ENCODE measurements around the gene SLC39A1. TPM values are rescaled to one million over a fixed set of nuclear protein-coding genes. Genes with fewer than 3 reads are reported as not detected.

SLC39A1 gene
- total and polyA plus RNA-seq, 2 of the 8 experiments (the other 6 are each of a cell fraction or from before 2014, with no cell fraction given) = 238 to 337 TPM

DNA sequence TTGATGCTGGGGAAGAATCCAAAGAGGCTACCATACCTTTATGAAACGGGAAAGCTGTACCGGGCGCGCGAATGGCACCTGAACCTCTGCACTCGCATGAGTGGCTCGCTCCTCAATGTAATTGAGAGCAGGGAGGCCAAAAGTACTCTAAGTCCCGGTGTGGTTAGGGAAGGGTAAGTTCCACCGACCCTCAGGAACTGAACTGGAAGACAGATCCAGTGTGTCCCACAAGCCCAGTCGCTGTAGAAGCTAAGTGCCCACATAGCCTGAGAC is 41.6 kb downstream of the SLC39A1 start:
- TF ChIP-seq MAFK (IDR thresholded peaks at IDR 0.05; ENCODE audit: low read depth, low read length) (no peak), PHF8 (conservative IDR thresholded peaks at IDR 0.05; ENCODE audit: low read depth, low read length) (peak; percentile 16; the same call in 1 of the 2 replicates)
- Histone ChIP-seq H2AFZ (ENCODE audit: low read length) (no peak overlapping the region), H3K79me2 (ENCODE audit: control insufficient read depth in 1 of 2, insufficient read depth in 2 of 2, low read length in 2 of 2) (peaks cover 34 to 53% of the 10 kb centered on the region in 2 experiments), H3K56ac (replicated peaks; ENCODE audit: insufficient read length, low read depth, low read length) (peak overlapping the region; percentile 60), H2BK15ac (ENCODE audit: low read length) (no peak overlapping the region), H4K8ac (ENCODE audit: extremely low read depth, insufficient read depth, low read length) (peak overlapping the region; percentile 20; the same call in 1 of the 2 replicates), H3K27me3 (replicated peaks in 1 of 4; ENCODE audit: control insufficient read depth in 3 of 4, extremely low read depth in 1 of 4, insufficient read depth in 3 of 4, low read length in 3 of 4) (no peaks in the 10 kb centered on the region), H3K4me3 (ENCODE audit: extremely low read depth in 1 of 4, insufficient read depth in 2 of 4, low read depth in 3 of 4, low read length in 4 of 4) (peak overlapping the region; percentile 68 to 100 (median 94)), H3K9me3 (ENCODE audit: insufficient read depth in 2 of 2, low read depth in 1 of 2, low read length in 1 of 2) (no peaks in the 10 kb centered on the region), H2BK5ac (ENCODE audit: low read depth, low read length) (peak overlapping the region; percentile 82; the same call in 1 of the 2 replicates), H4K20me1 (replicated peaks in 1 of 2; ENCODE audit: control insufficient read depth in 1 of 2, insufficient read depth in 2 of 2, low read length in 2 of 2) (peaks cover 26 to 29% of the 10 kb centered on the region in 2 experiments), H2AK5ac (ENCODE audit: low read depth, low read length) (peak overlapping the region; percentile 43; the same call in 1 of the 2 replicates), H4K91ac (replicated peaks; ENCODE audit: insufficient read length, low read length) (peak overlapping the region; percentile 29), H3K23me2 (ENCODE audit: low read depth, low read length) (peaks cover 20% of the 10 kb centered on the region), H3K18ac (ENCODE audit: extremely low read depth, low read length) (peak overlapping the region; percentile 60), H3K79me1 (ENCODE audit: low read depth, low read length) (peaks cover 13% of the 10 kb centered on the region), H3K4ac (replicated peaks; ENCODE audit: insufficient read length, low read depth, low read length) (no peak overlapping the region), H3K4me2 (ENCODE audit: insufficient read depth in 1 of 2, low read depth in 2 of 2, low read length in 2 of 2) (peak overlapping the region; percentile 94 to 95), H3K4me1 (replicated peaks in 1 of 4; ENCODE audit: control insufficient read depth in 3 of 4, insufficient read depth in 4 of 4, low read length in 3 of 4) (peaks cover 6 to 14% (median 11%) of the 10 kb centered on the region in 4 experiments), H4K5ac (ENCODE audit: insufficient read length, low read depth, low read length) (peak overlapping the region; percentile 24), H3K14ac (ENCODE audit: insufficient read length) (no peak overlapping the region), H3K9ac (replicated peaks in 1 of 4; ENCODE audit: extremely low read depth in 1 of 4, low read depth in 3 of 4, low read length in 3 of 4) (peak overlapping the region; percentile 47 to 93 (median 74)), H2BK120ac (replicated peaks; ENCODE audit: low read depth, low read length) (peak overlapping the region; percentile 34), H2BK20ac (ENCODE audit: low read length) (no peak overlapping the region), H2BK12ac (ENCODE audit: low read depth, low read length) (peak overlapping the region; percentile 71; the same call in 1 of the 2 replicates), H3K27ac (ENCODE audit: low read depth, low read length) (peak overlapping the region; percentile 35; the same call in 1 of the 2 replicates), H3K36me3 (ENCODE audit: control insufficient read depth in 2 of 4, insufficient read depth in 4 of 4, low read length in 3 of 4) (peaks cover 0 to 8% (median 0%) of the 10 kb centered on the region in 4 experiments; a peak in 4 of 8 replicates), H3K23ac (ENCODE audit: insufficient read length) (no peak overlapping the region)
- no peak for FAIRE-seq
- WGBS, 2 experiments (ENCODE audit: extremely low coverage in 1 of 2, insufficient coverage in 1 of 2, insufficient read length in 1 of 2, insufficient replicate concordance in 2 of 2, low coverage in 1 of 2, low lambda C conversion rate in 2 of 2, missing lambda C conversion rate in 1 of 2) = 5% methylated on average over 10 of the region's 10 CpGs; no CpG with 5 or more reads in 1 of the 2 experiments
- no peak for DNase-seq (ENCODE audit: low read depth in 1 of 2, low spot score in 2 of 2)
- ChIA-PET CTCF (ENCODE audit: partially characterized antibody) (interaction anchor here (1.0 to 2.3 kb wide), 7 partner anchors 8 to 294 kb away, joined by 3 to 9 read pairs (median 4); partner anchors contain the start of genes RAB13 and S100A13), POLR2A (ENCODE audit: partially characterized antibody) (interaction anchor here (0.6 to 7.9 kb wide), 20 partner anchors 10 to 469 kb away, joined by 3 to 73 read pairs (median 4); partner anchors contain the start of genes CREB3L4, CRTC2, DENND4B and JTB)
